Measurements from ENCODE around the gene CATSPER1. TPM values are rescaled to one million over a fixed set of nuclear protein-coding genes. Genes with fewer than 3 reads are reported as not detected.

Gene CATSPER1
- total and polyA plus RNA-seq, 2 experiments from 2014 or later: not detected

DNA sequence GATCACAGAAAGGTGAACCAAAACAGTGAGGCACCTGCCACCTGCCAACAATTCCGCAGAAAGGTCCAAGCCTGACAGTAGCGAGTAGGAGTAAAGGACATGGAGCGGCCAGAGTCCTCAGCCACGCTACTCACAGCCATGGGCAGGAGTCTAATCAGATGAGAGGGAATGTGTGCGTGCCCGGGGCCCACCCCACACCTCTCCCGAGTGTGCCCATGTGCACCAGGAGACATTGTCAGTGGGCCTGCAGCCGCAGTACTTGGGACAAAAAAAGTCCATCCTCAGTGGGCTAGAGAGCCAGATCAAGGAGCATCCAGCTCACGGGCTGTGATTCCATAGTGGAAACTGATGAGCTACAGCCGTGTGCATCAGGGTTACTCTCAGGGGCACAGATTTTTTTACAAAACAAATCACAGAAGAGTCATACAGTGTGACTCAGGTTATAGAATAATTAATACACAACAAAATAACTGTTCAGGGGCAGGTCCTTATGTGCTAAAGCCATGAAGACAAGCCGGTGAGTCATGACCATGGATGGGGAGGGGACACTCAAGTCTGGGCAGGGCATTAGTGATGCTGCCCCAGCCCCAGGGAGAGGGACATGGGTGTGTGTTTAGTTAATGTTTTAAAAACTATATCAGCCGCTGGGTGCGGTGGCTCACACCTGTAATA is 52.7 kb downstream of the CATSPER1 start (continued):
- TF ChIP-seq CTCF (conservative IDR thresholded peaks at IDR 0.05; ENCODE audit: low read depth in 2 of 2) (no peak), NANOG (IDR thresholded peaks at IDR 0.05; ENCODE audit: borderline replicate concordance) (no peak), CREB1 (CRISPR knock-in tag; IDR thresholded peaks at IDR 0.05; ENCODE audit: low read depth) (no peak), REST (IDR thresholded peaks at IDR 0.05; ENCODE audit: unreplicated experiment) (no peak), ZNF114 (CRISPR knock-in tag; IDR thresholded peaks at IDR 0.05) (no peak)

GRCh38 chr11:65972116-65972515 is 54.2 kb downstream of the CATSPER1 start:
- H3K79me2 ChIP-seq (replicated peaks; ENCODE audit: insufficient read depth): no peaks in the 10 kb centered on the region
- H4K20me1 ChIP-seq (replicated peaks; ENCODE audit: insufficient read depth): no peaks in the 10 kb centered on the region; the same call in none of the 2 replicates
- H3K36me3 ChIP-seq (ENCODE audit: insufficient read depth): no peaks in the 10 kb centered on the region; the same call in 1 of the 2 replicates
- ATAC-seq (no peak), DNase-seq (ENCODE audit: low spot score) (no peak)
- Mint-ChIP-seq H3K36me3 (ENCODE audit: low read depth) (peaks cover 71% of the 10 kb centered on the region), H3K27me3 (ENCODE audit: insufficient read depth, low read depth, poor library complexity) (peaks cover 14% of the 10 kb centered on the region), H3K4me3 (no peak overlapping the region), H3K27ac (no peak overlapping the region), H3K9me3 (peaks cover 7% of the 10 kb centered on the region; the same call in 2 of the 3 replicates), H3K4me1 (peaks cover 11% of the 10 kb centered on the region)
- H3K27me3 ChIP-seq (ENCODE audit: insufficient read depth): no peaks in the 10 kb centered on the region
- H3K4me2 ChIP-seq: no peak overlapping the region
- H3K4me3 ChIP-seq: no peak overlapping the region
- no peak overlapping the region for H2AFZ ChIP-seq
- no peak overlapping the region for H3K27ac ChIP-seq (ENCODE audit: low read depth)
- H3K4me1 ChIP-seq (ENCODE audit: insufficient read depth): no peaks in the 10 kb centered on the region
- H3F3A ChIP-seq (replicated peaks; ENCODE audit: low read depth): no peaks in the 10 kb centered on the region; the same call in 1 of the 2 replicates
- no peaks in the 10 kb centered on the region for H3K9me2 ChIP-seq (ENCODE audit: insufficient read depth)
- TF ChIP-seq CTCF (conservative IDR thresholded peaks at IDR 0.05; ENCODE audit: low read depth in 2 of 2): no peak
- no peak for TF ChIP-seq ZNF331 (CRISPR knock-in tag; IDR thresholded peaks at IDR 0.05; ENCODE audit: low read depth)
- TF ChIP-seq CREB1 (CRISPR knock-in tag; IDR thresholded peaks at IDR 0.05; ENCODE audit: low read depth): no peak
- TF ChIP-seq ETS1 (IDR thresholded peaks at IDR 0.05): no peak
- TF ChIP-seq, protein P1, sequence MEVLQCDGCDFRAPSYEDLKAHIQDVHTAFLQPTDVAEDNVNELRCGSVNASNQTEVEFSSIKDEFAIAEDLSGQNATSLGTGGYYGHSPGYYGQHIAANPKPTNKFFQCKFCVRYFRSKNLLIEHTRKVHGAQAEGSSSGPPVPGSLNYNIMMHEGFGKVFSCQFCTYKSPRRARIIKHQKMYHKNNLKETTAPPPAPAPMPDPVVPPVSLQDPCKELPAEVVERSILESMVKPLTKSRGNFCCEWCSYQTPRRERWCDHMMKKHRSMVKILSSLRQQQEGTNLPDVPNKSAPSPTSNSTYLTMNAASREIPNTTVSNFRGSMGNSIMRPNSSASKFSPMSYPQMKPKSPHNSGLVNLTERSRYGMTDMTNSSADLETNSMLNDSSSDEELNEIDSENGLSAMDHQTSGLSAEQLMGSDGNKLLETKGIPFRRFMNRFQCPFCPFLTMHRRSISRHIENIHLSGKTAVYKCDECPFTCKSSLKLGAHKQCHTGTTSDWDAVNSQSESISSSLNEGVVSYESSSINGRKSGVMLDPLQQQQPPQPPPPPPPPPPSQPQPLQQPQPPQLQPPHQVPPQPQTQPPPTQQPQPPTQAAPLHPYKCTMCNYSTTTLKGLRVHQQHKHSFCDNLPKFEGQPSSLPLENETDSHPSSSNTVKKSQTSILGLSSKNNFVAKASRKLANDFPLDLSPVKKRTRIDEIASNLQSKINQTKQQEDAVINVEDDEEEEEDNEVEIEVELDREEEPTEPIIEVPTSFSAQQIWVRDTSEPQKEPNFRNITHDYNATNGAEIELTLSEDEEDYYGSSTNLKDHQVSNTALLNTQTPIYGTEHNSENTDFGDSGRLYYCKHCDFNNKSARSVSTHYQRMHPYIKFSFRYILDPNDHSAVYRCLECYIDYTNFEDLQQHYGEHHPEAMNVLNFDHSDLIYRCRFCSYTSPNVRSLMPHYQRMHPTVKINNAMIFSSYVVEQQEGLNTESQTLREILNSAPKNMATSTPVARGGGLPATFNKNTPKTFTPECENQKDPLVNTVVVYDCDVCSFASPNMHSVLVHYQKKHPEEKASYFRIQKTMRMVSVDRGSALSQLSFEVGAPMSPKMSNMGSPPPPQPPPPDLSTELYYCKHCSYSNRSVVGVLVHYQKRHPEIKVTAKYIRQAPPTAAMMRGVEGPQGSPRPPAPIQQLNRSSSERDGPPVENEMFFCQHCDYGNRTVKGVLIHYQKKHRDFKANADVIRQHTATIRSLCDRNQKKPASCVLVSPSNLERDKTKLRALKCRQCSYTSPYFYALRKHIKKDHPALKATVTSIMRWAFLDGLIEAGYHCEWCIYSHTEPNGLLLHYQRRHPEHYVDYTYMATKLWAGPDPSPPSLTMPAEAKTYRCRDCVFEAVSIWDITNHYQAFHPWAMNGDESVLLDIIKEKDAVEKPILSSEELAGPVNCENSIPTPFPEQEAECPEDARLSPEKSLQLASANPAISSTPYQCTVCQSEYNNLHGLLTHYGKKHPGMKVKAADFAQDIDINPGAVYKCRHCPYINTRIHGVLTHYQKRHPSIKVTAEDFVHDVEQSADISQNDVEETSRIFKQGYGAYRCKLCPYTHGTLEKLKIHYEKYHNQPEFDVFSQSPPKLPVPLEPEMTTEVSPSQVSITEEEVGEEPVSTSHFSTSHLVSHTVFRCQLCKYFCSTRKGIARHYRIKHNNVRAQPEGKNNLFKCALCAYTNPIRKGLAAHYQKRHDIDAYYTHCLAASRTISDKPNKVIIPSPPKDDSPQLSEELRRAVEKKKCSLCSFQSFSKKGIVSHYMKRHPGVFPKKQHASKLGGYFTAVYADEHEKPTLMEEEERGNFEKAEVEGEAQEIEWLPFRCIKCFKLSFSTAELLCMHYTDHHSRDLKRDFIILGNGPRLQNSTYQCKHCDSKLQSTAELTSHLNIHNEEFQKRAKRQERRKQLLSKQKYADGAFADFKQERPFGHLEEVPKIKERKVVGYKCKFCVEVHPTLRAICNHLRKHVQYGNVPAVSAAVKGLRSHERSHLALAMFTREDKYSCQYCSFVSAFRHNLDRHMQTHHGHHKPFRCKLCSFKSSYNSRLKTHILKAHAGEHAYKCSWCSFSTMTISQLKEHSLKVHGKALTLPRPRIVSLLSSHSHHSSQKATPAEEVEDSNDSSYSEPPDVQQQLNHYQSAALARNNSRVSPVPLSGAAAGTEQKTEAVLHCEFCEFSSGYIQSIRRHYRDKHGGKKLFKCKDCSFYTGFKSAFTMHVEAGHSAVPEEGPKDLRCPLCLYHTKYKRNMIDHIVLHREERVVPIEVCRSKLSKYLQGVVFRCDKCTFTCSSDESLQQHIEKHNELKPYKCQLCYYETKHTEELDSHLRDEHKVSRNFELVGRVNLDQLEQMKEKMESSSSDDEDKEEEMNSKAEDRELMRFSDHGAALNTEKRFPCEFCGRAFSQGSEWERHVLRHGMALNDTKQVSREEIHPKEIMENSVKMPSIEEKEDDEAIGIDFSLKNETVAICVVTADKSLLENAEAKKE (CRISPR knock-in tag; IDR thresholded peaks at IDR 0.05): no peak
